IMR-90 (cell line): ENCODE data around the gene CETN1.

Source experiments
- CEBPB ChIP-seq: IDR thresholded peaks from 2 replicates; pipeline ENCODE4 v1.6.1; 2012; ENCODE audit warnings: low read depth, low read length, improper control_type of control experiment
- CHD1 ChIP-seq: IDR thresholded peaks from 2 replicates; pipeline ENCODE4 v1.6.1; 2012; ENCODE audit warnings: low read depth, low read length, improper control_type of control experiment
- MAFK ChIP-seq: IDR thresholded peaks from 2 replicates; pipeline ENCODE4 v1.6.1; 2012; ENCODE audit warnings: low read depth, low read length, improper control_type of control experiment
- MXI1 ChIP-seq: IDR thresholded peaks from 2 replicates; pipeline ENCODE4 v1.6.1; 2012; ENCODE audit warnings: low read depth, mild to moderate bottlenecking, low read length, moderate library complexity, borderline replicate concordance
- NFE2L2 ChIP-seq: fragments of 150-350 bp; IDR thresholded peaks from 2 replicates; pipeline ENCODE4 v1.6.1; 2016; ENCODE audit warnings: low read depth, mild to moderate bottlenecking, low read length
- POLR2A ChIP-seq: IDR thresholded peaks from 2 replicates; pipeline ENCODE4 v1.6.1; 2012; ENCODE audit warnings: mild to moderate bottlenecking, low read depth, low read length
- RAD21 ChIP-seq: IDR thresholded peaks from 2 replicates; pipeline ENCODE4 v1.6.1; 2012; ENCODE audit warnings: low read length, improper control_type of control experiment
- RCOR1 ChIP-seq: IDR thresholded peaks from 2 replicates; pipeline ENCODE4 v1.6.1; 2012; ENCODE audit warnings: mild to moderate bottlenecking, low read length, improper control_type of control experiment; ENCODE audit not compliant: insufficient replicate concordance
- RFX5 ChIP-seq: IDR thresholded peaks from 2 replicates; pipeline ENCODE4 v1.8.0; 2012; ENCODE audit warnings: low read depth, mild to moderate bottlenecking, low read length, moderate library complexity
- SMC3 ChIP-seq: fragments of 150-350 bp; IDR thresholded peaks from 2 replicates; pipeline ENCODE4 v1.6.1; 2016; ENCODE audit warnings: low read depth, mild to moderate bottlenecking, antibody characterized with exemption, low read length, moderate library complexity
- TF ChIP-seq, protein P1 (sequence below): conservative IDR thresholded peaks from 2 replicates; pipeline ENCODE4 v1.5.1; 2012; ENCODE audit warnings: mild to moderate bottlenecking, low read depth, low read length, improper control_type of control experiment
- TF ChIP-seq, protein P2 (sequence below): fragments of 150-350 bp; IDR thresholded peaks from 2 replicates; pipeline ENCODE4 v1.6.1; 2017; ENCODE audit warnings: mild to moderate bottlenecking, antibody characterized with exemption, low read length, low read depth

- TF ChIP-seq RAD21, result no peak
- TF ChIP-seq, protein P1, sequence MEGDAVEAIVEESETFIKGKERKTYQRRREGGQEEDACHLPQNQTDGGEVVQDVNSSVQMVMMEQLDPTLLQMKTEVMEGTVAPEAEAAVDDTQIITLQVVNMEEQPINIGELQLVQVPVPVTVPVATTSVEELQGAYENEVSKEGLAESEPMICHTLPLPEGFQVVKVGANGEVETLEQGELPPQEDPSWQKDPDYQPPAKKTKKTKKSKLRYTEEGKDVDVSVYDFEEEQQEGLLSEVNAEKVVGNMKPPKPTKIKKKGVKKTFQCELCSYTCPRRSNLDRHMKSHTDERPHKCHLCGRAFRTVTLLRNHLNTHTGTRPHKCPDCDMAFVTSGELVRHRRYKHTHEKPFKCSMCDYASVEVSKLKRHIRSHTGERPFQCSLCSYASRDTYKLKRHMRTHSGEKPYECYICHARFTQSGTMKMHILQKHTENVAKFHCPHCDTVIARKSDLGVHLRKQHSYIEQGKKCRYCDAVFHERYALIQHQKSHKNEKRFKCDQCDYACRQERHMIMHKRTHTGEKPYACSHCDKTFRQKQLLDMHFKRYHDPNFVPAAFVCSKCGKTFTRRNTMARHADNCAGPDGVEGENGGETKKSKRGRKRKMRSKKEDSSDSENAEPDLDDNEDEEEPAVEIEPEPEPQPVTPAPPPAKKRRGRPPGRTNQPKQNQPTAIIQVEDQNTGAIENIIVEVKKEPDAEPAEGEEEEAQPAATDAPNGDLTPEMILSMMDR, result no peak
- no peak for TF ChIP-seq POLR2A
- no peak for TF ChIP-seq NFE2L2
- TF ChIP-seq MXI1, result no peak
- no peak for TF ChIP-seq MAFK
- TF ChIP-seq CEBPB, result no peak
- TF ChIP-seq CHD1, result no peak
- TF ChIP-seq RCOR1, result no peak
- TF ChIP-seq SMC3, result no peak
- TF ChIP-seq, protein P2, sequence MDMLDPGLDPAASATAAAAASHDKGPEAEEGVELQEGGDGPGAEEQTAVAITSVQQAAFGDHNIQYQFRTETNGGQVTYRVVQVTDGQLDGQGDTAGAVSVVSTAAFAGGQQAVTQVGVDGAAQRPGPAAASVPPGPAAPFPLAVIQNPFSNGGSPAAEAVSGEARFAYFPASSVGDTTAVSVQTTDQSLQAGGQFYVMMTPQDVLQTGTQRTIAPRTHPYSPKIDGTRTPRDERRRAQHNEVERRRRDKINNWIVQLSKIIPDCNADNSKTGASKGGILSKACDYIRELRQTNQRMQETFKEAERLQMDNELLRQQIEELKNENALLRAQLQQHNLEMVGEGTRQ, result no peak
- TF ChIP-seq RFX5, result no peak
These were observed 37.9 kb downstream of the CETN1 start for GRCh38 chr18:617970-618504.
